NB4 (cell line): ENCODE results near the gene TRIM38.
A peak's percentile ranks its signal among the peaks of the same experiment; 100 is the strongest.

Experiments used
- POLR2A ChIP-seq: IDR thresholded peaks from 2 replicates; pipeline ENCODE4 v1.6.1; 2011; ENCODE audit warnings: mild to moderate bottlenecking; ENCODE audit not compliant: insufficient read length; ENCODE audit errors: extremely low read depth
- TF ChIP-seq, protein P1 (sequence below): IDR thresholded peaks from one replicate; pipeline ENCODE4 v1.5.1; 2012; ENCODE audit warnings: low read depth, low read length

DNA sequence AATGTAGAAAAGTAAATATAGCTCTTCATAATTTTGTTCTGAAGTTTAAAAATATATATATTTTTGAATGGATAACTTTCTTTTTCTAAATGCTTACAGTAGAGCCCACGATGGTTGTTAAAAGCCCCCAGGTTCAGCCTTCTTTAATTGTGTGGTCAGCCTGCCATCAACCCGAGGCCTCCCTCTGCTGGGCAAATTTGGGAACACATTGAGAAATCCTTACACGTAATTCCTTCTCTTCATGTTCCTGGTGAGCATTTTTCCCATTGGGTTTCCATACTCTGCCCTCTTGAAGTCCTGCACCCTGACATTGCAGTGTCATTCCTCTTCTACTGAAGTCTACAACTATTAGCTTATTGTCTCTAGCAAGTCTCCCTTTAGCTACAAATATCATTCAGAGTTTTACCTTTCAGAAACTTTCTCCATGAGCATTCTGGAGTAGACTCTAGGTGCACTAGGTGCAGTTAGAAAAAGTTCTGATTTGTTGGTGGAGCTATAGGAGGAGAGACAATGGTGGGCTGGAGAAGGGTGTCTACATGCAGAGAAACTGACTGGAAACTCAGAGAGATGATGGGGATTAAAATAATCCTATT is 40.6 kb downstream of the TRIM38 start:
- TF ChIP-seq, protein P1, sequence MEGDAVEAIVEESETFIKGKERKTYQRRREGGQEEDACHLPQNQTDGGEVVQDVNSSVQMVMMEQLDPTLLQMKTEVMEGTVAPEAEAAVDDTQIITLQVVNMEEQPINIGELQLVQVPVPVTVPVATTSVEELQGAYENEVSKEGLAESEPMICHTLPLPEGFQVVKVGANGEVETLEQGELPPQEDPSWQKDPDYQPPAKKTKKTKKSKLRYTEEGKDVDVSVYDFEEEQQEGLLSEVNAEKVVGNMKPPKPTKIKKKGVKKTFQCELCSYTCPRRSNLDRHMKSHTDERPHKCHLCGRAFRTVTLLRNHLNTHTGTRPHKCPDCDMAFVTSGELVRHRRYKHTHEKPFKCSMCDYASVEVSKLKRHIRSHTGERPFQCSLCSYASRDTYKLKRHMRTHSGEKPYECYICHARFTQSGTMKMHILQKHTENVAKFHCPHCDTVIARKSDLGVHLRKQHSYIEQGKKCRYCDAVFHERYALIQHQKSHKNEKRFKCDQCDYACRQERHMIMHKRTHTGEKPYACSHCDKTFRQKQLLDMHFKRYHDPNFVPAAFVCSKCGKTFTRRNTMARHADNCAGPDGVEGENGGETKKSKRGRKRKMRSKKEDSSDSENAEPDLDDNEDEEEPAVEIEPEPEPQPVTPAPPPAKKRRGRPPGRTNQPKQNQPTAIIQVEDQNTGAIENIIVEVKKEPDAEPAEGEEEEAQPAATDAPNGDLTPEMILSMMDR, result peak; percentile 74
- TF ChIP-seq POLR2A, result no peak
